Measurements from ENCODE around the gene TMEM14C.
"Not testable (repeated sequence)": the region's sequence is repeated elsewhere in the genome, so short reads cannot be mapped to it uniquely, and the experiment has no call there.

TMEM14C gene

DNA sequence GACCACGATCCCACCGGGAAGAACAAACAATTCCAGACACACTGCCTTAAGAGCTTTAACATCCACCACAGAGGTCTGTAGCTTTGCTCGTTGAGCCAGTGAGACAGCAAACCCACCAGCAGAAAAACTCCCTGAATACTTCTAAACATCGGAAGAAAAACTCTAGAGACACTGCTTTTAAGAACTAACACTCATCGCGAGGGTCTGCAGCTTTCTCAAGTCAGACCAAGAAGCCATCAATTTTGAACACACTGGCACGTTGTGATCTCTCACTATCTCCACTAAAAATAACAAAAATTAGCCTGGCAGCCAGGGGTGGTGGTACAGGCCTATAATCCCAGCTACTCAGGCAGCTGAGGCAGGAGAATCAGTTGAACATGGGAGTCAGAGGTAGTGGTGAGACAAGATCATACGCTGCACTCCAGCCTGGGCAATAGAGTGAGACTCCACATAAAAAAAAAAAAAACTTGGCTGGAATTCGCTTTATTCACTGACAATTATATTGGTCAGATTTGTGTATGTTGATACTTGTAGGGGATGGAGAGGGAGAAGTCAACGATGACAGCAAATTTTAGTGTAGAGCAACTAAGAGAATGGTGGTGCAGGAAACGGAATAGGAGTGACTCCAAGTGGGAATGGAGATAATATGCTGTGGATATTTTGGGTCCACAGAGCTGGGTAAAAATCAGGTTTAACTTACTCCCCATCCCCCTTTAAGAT, 860 bp upstream of the TMEM14C start:
- DNase-seq: no peak

- no peak for DNase-seq
Observed at GRCh38 chr6:10722570-10722819, 375 bp upstream of the TMEM14C start.

- no peak for DNase-seq
Observed at GRCh38 chr6:10723567-10723881, 654 bp downstream of the TMEM14C start.

DNA sequence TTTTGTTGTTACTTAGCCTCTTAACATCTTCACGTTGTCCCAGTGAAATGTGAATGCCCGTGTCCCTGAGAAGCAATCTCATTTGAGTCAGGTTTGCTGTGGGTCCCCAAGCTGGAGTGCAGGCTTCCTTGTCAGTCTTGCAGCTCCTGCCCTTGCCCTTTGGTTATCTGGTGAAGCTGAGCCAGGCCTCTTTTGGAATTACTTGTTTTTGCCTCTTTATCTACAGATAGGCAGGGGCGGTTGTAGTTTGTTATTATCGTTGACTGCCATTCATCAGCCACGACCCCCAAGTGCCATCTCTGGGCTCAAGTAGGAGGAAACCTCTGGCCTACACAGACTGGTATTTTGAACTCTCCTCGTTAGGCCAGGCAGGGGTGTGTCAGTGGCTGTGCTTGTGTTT, 2.2 kb downstream of the TMEM14C start:
- no peak for DNase-seq

DNA sequence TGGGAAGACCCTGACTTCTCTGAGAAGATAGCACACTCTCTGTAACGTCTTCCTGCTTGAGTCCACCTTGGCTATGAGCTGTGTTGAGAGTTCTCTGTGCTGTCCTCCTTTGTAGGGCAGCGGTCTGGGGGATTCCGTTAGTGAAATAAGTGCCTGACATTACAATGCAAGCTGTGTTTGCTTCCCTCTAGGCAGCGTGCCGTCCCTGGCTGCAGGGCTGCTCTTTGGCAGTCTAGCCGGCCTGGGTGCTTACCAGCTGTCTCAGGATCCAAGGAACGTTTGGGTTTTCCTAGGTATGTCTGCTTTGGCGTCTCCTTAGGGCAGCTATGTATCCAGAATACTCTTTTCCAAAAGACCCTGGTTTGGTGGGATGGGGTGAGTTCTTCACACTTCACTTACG, 2.8 kb downstream of the TMEM14C start:
- DNase-seq: no peak

GRCh38 chr6:10730254-10730653, 7.4 kb downstream of the TMEM14C start:
- no peak for DNase-seq

DNA sequence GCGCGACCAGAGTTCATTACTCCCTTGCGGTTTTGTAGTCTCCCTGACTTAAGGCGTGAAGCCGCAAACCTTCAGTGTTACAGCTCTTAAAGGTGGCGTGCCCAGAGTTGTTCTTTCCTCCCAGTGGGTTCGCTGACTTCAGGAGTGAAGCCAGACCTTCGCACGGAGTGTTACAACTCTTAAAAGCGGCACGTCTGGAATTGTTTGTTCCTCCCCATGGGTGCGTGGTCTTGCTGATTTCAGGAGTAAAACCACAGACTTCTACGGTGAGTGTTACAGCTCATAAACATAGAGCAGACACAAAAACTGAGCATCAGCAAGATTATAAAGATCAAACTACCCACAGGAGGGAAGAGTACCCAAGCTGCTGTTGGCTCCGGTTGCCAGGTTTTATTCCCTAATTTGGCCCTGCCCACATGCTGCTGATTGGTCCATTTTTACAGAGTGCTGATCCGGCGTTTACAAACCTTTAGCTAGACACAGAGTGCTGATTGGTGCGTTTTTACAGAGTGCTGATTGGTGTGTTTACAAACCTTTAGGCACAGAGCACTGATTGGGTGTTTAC, 10.4 kb downstream of the TMEM14C start:
- DNase-seq: no peak

DNA sequence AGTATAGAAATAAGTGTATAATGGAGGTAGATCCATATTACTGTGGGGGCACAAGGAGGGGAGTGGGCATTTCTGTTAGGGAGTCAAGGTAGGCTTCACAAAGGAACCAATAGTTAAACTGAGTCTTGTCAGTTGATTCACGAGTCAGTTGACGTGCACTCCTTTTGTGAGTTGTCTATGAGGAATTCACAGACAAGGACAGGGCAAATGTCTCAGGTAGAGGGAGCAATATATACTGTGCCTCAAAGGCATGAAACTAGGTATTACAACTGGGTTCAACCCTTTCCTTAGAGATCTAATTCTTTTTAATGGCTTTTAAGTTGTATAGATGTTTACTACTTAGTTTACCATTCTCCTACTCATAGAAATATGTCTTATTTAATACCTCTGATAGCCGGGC, 11.0 kb downstream of the TMEM14C start:
- DNase-seq: no peak

DNA sequence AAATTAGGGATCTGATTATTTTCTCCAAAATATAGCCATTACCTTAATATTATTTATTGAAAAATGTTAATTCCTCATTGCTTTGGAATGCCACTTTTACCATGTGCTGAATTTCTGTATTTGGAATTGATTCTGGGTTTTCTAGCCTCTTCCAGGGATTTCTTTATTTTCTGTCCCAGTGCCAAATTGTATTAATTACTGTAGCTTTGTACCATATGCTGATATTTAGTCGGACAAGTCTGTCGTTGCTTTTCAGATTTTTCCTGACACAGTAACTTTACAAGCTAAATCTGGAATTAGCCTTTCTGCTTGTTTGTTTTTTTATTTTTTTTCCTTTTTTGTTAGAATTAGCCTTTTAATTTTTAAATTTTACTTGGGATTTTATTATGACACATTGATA, 13.9 kb downstream of the TMEM14C start:
- no peak for DNase-seq

GRCh38 chr6:10740061-10740460, 17.2 kb downstream of the TMEM14C start:
- DNase-seq: no peak

GRCh38 chr6:10741643-10742042, 18.8 kb downstream of the TMEM14C start:
- DNase-seq: not testable (repeated sequence)

- no peak for DNase-seq
Observed at GRCh38 chr6:10742251-10742650, 19.4 kb downstream of the TMEM14C start.

DNA sequence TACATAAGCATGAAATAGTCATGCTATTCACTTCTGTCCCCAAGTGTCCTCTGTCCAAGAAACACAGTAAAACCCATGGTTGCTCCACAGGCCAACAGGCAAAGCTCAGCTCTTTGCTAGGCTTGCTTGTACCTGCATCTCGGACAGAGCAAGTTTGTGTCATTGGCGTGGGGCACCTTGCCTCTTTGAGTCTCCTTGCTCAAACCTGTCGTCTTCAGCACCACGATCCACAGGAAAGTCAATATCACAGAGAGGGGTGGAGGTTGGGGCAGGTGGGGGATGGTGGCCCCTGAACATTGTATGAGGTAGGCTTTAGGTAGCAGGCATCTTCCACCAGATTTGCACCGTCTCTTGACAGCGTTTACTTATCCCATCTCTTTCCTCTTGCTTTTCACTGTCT, 20.6 kb downstream of the TMEM14C start:
- DNase-seq: no peak

DNA sequence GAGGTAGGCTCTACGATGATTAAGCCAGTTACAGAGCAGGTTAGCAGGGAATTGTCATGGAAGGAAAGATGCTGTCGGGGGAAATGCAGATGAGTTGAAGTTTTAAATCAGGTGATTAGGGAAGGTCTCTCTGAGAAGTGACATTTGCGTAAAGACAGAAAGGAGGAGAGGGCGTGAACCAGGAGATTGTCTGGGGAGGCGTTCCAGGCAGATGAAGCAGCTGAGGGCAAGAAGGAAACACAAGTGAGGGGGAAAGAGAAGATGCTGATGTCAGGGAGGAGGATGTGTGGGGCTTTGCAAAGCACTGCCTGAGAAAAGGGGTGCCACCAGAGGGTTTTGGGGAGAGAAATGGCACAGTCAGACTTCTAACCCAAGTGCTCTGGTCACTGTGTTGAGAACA, 22.2 kb downstream of the TMEM14C start:
- DNase-seq: no peak

- no peak for DNase-seq
Observed at GRCh38 chr6:10746915-10747250, 24.0 kb downstream of the TMEM14C start.

GRCh38 chr6:10747251-10747972, 24.5 kb downstream of the TMEM14C start, which contains the start of gene TMEM14B:
TMEM14B (plus strand) TSS chr6:10747805; CDS start chr6:10749246, 1,441 bp downstream.
- peak; percentile 93 for DNase-seq

- no peak for DNase-seq
Observed at GRCh38 chr6:10749734-10750133, 26.9 kb downstream of the TMEM14C start.

DNA sequence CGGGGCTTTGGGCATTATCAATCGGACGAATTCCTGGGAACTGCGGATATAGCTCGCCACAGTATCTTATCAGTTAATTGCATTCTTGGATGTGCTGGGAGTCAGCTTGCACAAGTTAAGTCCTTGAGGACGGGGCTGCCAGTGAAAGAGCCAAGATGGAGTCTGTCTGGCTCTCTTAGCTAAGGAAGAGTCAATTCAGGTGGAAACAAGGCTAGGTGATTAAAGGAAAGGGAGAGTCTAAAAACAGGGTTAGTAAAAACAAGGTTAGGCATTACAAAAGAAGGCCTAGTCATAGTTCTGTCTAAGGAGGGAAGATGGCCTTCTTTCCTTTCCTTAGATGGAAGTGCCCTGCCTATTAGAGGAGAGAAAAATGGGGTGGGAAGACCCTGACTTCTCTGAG, 27.7 kb downstream of the TMEM14C start:
- not testable (repeated sequence) for DNase-seq

DNA sequence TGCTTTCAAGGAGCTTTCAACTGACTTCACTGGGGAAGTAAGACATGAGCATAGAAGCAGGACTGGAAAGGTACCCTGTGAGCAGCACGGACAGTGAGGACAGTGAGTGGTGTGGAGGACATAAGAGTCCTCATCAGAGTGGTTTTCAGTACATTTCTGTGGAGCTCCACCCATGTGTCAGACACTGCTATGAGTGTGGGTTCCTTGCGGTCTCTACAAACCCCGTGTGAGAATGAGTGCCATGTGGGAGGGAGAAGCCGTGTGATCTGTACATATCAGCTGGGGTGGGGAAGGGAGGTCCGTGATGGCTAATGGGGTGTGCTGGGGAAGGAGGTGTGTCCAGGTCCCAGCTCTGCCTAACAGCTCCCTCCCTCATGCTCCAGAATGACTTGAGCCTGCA, 28.9 kb downstream of the TMEM14C start:
- not testable (repeated sequence) for DNase-seq

DNA sequence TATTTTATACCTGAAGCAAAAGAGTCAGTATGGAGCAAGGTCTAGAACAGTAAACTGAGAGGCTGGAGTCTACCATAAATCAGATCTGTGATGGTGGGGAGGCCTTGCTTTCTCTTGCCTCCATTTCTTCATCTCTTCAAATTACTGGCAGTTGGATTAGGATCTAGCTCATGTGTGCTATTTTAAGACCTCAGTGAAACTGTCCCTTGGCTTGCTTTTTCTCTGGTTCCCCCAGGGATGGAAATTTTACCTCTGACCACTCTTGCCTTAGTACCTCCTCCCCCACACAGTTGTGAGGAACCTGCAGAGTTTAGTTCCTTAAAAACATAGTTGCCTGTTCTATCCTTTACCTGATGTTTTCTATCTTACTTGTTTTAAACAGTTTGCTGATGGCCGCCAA, 33.2 kb downstream of the TMEM14C start:
- DNase-seq: no peak

DNA sequence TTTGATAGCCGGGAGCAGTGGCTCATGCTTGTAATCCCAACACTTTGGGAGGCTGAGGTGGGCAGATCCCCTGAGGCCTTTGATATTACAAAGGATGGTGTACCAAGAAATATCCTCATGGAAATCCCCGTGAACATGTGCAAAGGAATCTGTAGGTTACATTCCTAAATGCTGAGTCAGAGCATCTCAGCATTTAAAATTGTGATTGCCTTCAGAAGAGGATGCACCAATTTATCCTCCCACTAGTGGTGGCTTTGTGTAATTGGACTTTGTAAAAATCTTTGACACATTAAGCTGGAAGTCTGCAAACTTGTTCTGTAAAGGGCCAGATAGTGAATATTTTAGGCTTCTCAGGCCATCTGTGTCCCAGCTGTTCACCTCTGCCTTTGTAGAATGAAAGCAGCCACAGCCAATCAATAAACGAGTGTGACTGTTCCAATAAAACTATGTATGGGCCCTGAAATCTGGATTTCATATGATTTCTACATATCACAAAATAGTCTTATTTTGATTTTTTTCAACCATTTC, 36.5 kb downstream of the TMEM14C start:
- DNase-seq: peak; percentile 3

DNA sequence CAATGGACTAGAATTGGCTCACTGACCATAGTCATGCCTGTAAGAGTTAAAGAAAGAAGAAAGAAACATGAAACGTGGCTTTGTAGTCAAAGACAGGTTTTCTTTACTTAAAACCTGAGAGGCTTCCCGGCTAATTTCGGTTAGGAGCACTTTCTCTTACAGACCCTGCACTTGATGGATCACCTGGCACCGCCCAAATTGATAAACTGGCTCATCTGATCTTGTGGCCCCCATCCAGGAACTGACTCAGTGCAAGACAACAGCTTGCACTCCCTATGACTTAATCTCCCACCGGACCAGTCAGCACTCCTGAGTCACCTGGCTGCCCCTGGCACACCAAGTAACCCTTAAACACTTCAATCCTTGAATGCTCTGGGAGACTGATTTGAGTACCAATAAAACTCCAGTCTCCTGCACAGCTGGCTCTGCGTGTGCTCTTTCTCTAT, 37.0 kb downstream of the TMEM14C start:
- no peak for DNase-seq

- DNase-seq: no peak
Observed at GRCh38 chr6:10763006-10763405, 40.1 kb downstream of the TMEM14C start.

- DNase-seq: no peak
Observed at GRCh38 chr6:10769419-10769818, 46.5 kb downstream of the TMEM14C start.

All from SHP77 treated with DMSO at 0.1 percent for 48 hours (cell line).